ENCODE results near the gene DMAC2L.

GRCh38 chr14:50333014-50333509 is 20.9 kb downstream of the DMAC2L start:
- no peak for TF ChIP-seq CTCF (IDR thresholded peaks at IDR 0.05)
- TF ChIP-seq POLR2A (IDR thresholded peaks at IDR 0.05): no peak
